Fibroblast of skin of right quadriceps (primary cell): ENCODE results near the gene ASIC2.

Experiments
- DNase-seq: peaks from one replicate; pipeline ENCODE4 v3.0.0-alpha.2; 2013

ASIC2 gene

DNA sequence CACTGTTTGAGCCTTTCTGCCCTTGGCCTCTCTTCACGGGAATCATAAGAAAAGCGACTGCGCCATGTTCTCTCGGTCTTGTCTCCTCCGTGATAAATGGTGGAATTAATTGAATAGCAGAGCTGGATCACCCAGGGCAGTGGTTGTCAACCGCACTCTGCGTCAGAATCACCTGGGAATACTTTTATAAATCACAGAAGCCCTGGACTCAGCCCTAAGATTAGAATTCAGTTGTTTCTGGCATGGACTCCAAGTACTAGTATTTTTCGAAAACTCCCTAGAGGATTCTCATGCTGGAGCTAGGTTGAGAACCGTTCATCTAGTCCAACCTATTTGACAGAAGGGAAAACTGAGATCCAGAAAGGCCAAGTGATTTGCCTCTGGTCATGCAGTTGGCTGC lies 237.3 kb downstream of the ASIC2 start:
- no peak for DNase-seq

- peak; percentile 7 for DNase-seq
These were observed 237.9 kb downstream of the ASIC2 start for GRCh38 chr17:33055171-33055611.

- no peak for DNase-seq
These were observed 238.7 kb downstream of the ASIC2 start for GRCh38 chr17:33054412-33054811.

DNA sequence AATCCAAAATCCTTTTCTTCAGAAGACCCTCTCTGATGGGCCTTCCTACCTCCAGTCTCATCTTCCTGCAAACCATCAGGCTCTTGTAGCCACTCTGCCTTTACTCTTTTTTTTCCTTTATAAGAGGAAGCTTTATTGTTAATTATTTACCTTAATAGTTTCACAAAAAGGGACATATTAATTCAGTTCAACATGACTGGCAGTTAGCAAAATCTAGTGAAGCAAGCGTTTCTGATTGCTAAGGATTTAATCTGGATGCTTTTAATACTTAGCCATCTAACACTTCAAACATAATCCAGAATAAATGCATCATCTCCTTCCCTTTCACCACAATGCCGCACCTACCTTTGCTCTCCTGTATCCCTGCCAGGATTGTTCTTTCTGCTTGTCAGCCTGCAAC lies 239.4 kb downstream of the ASIC2 start:
- no peak for DNase-seq

GRCh38 chr17:33052856-33053255 lies 240.2 kb downstream of the ASIC2 start:
- no peak for DNase-seq

- DNase-seq, result no peak
These were observed 242.4 kb downstream of the ASIC2 start for GRCh38 chr17:33050611-33051140.

GRCh38 chr17:33049781-33050414 lies 243.2 kb downstream of the ASIC2 start:
- DNase-seq, result peak; percentile 32

GRCh38 chr17:33046361-33047255 lies 246.5 kb downstream of the ASIC2 start:
- DNase-seq, result no peak

- no peak for DNase-seq
These were observed 247.9 kb downstream of the ASIC2 start for GRCh38 chr17:33045216-33045615.

DNA sequence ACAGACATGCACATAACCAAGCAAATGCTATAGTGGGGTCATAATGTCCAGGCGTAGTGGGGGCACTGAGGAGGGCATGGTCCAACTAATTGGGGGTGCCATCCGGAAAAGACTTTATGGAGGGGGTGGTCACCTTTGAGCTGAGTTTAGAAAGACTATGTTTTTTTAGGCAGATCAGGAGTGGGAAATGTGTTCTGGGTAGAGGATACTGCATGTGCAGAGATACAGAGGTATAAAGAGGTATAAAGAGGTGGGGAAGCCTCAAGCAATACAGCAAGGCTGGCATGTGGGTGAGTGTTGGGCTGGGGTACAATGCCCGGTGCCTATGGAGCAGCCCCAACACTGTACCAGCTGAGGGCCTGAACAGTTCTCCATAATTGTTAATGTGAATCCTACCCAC lies 248.3 kb downstream of the ASIC2 start:
- no peak for DNase-seq

DNA sequence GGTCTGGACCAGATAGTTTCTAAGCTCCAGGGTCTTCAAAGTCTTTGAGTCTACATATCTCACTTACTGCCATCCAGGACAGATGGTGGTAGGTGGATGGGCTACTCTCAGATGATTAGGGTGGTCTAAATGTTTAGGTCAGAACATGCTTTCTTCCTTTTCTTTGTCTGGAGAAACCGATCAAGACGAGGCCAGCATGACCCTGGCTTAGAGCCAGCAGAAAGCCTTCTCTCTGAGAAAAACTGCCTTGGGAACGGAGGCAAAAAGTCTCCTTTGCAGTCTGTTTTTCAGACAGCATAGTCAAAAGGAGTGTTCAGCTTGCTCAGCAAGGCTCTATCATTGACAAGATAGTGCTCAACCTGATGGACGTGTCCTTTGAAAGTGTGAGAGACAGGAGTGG lies 252.6 kb downstream of the ASIC2 start:
- no peak for DNase-seq

- peak; percentile 78 for DNase-seq
These were observed 253.2 kb downstream of the ASIC2 start for GRCh38 chr17:33039874-33040273.

DNA sequence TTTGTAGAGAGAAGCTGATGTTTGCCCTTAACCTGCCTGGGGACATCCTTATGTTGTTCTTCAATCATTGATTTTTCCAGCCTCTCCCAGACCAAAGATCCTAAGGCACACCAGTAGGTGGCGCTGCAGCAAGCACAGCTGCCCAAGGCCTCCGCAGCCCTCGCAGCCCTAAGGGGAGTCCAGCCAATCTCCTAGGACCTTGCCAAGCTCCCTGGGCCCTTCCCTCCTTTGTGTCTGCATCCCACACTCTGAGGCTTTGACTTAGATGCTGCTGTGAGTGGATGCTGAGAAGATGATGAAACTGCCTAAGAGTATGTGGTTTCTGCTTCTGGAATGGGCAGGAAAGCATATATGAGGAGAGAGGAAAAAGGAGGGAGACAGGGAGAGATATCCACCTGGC lies 254.4 kb downstream of the ASIC2 start:
- peak; percentile 42 for DNase-seq

- DNase-seq, result no peak
These were observed 259.9 kb downstream of the ASIC2 start for GRCh38 chr17:33033176-33033575.

DNA sequence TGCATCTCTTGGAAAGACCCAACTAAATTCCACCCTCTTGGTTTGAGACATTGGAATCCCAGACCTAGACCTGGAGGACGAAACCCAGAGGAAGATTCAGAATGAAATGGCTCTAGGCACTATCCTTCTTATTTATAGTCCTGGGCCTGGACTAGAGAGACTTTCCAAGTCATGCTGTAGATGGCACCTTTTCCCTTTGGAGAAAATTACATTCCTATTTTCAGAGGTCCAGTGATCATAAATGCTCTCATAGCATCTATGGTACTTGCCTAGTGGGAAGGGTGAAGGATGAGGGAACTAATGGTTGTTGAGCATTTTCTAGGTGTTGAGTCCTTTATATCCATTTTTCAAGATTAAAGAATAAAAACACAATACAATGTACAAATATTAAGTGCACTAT lies 264.3 kb downstream of the ASIC2 start:
- no peak for DNase-seq

GRCh38 chr17:33028061-33028460 lies 265.0 kb downstream of the ASIC2 start:
- DNase-seq, result no peak

DNA sequence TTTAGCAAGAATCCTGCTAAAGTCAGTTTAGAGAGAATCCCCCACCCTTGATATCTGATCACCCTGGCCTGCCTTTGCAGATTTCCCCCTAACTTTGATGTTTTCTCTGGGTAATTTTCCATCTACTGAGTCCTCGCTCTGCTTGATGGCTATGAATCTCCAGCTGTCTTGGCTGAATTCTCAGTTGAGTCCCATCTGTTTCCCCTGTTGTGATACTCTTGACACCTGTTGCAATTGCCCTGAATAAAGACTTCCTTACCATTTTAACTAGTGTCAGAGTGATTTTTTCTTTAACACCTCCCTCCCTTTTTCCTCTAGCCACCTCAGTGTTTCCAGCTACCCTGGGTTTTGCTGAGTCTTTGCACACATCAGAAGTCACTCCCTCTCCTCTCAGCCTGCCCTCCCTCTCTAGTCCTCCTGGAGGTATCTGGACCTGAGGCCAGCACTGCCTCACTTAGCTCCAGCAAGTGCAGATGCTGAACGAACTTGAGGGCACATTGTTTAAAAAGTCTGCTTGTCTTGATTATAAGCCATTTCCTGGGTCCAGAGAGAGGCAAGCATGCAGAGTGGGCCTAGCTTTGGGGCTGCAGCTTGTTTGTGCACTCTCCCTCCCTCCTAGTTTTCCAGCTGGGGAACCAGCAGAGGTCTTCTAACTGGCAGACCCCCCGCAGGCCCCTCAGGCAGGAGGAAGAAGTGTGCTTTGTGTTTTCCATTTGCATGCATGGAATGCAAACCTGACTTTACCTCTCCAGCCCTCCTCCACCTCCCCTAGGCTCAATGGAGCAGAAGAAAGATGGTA lies 268.2 kb downstream of the ASIC2 start:
- no peak for DNase-seq

- no peak for DNase-seq
These were observed 269.3 kb downstream of the ASIC2 start for GRCh38 chr17:33023790-33024189.

DNA sequence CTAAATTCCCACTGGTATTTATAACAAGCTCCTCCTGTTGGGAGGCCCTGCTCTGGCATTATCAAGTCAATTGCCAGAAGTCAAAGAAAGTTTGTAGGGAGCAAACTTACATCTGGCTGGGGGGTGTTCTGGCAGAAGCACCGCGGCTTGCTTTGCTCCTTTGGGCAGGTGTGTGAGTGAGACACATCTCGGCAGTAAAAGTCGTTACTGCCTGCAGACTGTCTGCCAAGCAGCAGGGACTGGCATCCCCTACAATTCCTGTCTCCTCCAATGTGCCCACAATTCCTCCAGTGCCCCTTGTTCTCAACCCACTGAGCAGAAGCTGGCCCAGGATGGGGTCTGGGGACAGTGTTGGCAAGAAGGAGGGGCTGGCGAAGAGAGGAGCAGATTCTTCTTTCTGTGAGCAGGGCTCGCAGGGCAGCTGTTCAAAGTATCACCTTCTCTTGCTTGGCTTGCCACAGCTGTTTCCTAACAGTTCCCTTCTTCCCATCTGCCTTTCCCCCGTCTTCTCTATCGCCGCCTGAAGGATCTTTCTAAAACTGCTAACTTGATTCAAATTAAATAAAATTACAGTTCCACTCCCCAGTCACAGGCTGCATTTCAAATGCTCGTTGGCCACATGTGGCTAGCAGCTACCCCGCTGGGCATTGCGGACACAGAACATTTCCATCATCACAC lies 271.2 kb downstream of the ASIC2 start:
- DNase-seq, result no peak

DNA sequence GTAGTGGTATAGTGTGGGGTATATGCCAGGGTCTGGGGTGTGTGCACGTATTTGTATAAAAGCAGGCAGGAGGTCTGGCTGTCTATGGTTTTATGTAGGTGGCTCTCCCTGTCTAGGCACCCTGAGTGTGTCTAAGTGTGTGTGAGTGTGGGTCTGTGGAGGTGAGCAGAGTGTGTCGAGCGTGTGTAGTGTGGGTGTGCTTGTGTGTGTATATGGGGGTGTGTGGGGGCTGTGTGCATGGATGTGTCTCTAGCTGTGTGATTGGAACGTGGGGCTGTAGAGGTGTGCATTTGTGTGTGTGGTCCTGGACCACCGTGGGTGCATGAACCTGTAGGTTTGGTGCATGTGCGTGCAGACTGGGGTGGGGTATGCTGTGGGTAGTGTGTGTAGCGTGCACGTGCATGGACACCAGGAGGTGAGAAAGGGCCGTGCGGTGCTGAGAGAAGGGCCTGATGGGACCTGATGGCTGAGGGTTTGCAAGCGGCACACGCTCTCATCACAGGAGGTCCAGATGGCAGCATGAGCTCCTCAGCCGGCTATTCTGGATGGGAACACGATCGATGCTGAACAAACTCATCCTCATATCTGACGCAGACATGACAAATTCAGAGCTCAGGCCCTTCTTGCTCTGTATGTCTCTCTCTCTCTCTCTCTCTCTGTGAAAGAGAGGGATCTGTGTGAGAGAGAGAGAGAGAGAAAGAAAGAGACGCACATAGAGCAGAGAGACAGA lies 273.8 kb downstream of the ASIC2 start:
- DNase-seq, result no peak

DNA sequence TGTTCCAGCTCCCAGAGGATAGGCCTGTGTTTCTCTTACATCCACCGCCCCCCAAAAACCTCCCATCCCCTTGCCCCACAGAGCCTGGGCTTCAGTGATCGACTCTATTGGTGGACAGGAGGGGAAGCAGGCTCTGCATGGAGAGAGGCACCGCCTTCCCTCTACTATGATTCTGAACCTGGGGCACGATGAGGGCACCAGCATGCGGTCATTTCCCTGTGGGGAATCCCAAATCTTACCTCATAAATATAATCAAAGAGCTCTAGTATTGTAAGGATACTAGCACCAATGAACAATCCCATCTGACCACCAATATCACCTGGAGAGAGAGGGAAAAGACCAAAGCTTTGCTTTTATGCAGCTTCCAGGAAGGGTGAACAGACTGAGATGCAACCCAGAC lies 275.7 kb downstream of the ASIC2 start:
- DNase-seq, result no peak

- no peak for DNase-seq
These were observed 276.2 kb downstream of the ASIC2 start for GRCh38 chr17:33016920-33017319.
